Ascending aorta (tissue), 2 donors: Measurements from ENCODE around the gene RHAG. TPM values are rescaled to one million over a fixed set of nuclear protein-coding genes. Genes with fewer than 3 reads are reported as not detected.

Source experiments
- DNase-seq, 2 donors: peaks; one replicate each; pipeline ENCODE4 v3.0.0-alpha.2; 2019; ENCODE audit warnings: low spot score in 2 of 2
- H3K27ac ChIP-seq, 2 donors: fragments of 200-600 bp; sonication (generic); one replicate each; pipeline ENCODE4 v1.5.1; 2016 to 2017; ENCODE audit warnings: mild to moderate bottlenecking in 1 of 2
- H3K27me3 ChIP-seq: fragments of 200-600 bp; sonication (generic); one replicate; pipeline ENCODE4 v1.5.1; 2017
- H3K36me3 ChIP-seq, 2 donors: fragments of 200-600 bp; sonication (generic); one replicate each; pipeline ENCODE4 v1.5.1; 2016
- H3K4me1 ChIP-seq, 2 donors: fragments of 200-600 bp; sonication (generic); one replicate each; pipeline ENCODE4 v1.5.1; 2016 to 2017; ENCODE audit warnings: mild to moderate bottlenecking in 1 of 2
- H3K4me3 ChIP-seq, 2 donors: fragments of 200-600 bp; sonication (generic); one replicate each; pipeline ENCODE4 v1.5.1; 2016 to 2017; ENCODE audit warnings: mild to moderate bottlenecking in 1 of 2
- H3K9me3 ChIP-seq, 2 donors: fragments of 200-600 bp; sonication (generic); one replicate each; pipeline ENCODE4 v1.5.1; 2016
- CTCF ChIP-seq, 3 experiments: fragments of 200-600 bp in 2 of 3; fragments of 450-650 bp in 1 of 3; sonication (generic) in 2 of 3; IDR thresholded peaks; one replicate each; pipeline ENCODE4 v1.5.1; 2016 to 2019; ENCODE audit warnings: antibody characterized with exemption in 3 of 3, mild to moderate bottlenecking in 1 of 3, moderate library complexity in 1 of 3
- intact Hi-C: fragments of 100-400 bp; cut with DNase I; formaldehyde crosslinking; loops from one replicate; pipeline ENCODE4 v1.15.1; 2023
- total RNA-seq: library from RNA; depleted of rRNA; stranded (reverse); fragments of >200 nt; gene quantifications from one replicate; pipeline ENCODE4 v1.1.0, GENCODE V29; 2016

RHAG gene
- total RNA-seq, 1 donor from 2014 or later: not detected

- H3K4me3 ChIP-seq: no peak overlapping the region
- no peaks in the 10 kb centered on the region for H3K4me1 ChIP-seq
- H3K9me3 ChIP-seq: no peaks in the 10 kb centered on the region
- no peak for DNase-seq
- no peak for TF ChIP-seq CTCF (IDR thresholded peaks at IDR 0.05)
- no peaks in the 10 kb centered on the region for H3K36me3 ChIP-seq
- no peak overlapping the region for H3K27ac ChIP-seq
- intact Hi-C loops: no loop called here
- no peaks in the 10 kb centered on the region for H3K27me3 ChIP-seq
These were observed 16.8 kb upstream of the RHAG start for GRCh38 chr6:49653438-49653837.

GRCh38 chr6:49651239-49651638, 14.6 kb upstream of the RHAG start:
- DNase-seq: no peak
- intact Hi-C loops: no loop called here

GRCh38 chr6:49649988-49650387, 13.3 kb upstream of the RHAG start:
- H3K4me3 ChIP-seq: no peak overlapping the region
- intact Hi-C loops: no loop called here
- H3K9me3 ChIP-seq: no peaks in the 10 kb centered on the region
- H3K4me1 ChIP-seq: no peaks in the 10 kb centered on the region
- DNase-seq: no peak
- H3K36me3 ChIP-seq: no peaks in the 10 kb centered on the region
- no peak overlapping the region for H3K27ac ChIP-seq
- no peak for TF ChIP-seq CTCF (IDR thresholded peaks at IDR 0.05)
- H3K27me3 ChIP-seq: no peaks in the 10 kb centered on the region

More at GRCh38 chr6:49651239-49651638, 14.6 kb upstream of the RHAG start:
- Histone ChIP-seq H3K9me3 (no peaks in the 10 kb centered on the region), H3K27ac (no peak overlapping the region), H3K4me1 (no peaks in the 10 kb centered on the region), H3K4me3 (no peak overlapping the region), H3K27me3 (no peaks in the 10 kb centered on the region), H3K36me3 (no peaks in the 10 kb centered on the region)
- no peak for TF ChIP-seq CTCF (IDR thresholded peaks at IDR 0.05)

- Histone ChIP-seq H3K9me3 (no peaks in the 10 kb centered on the region), H3K36me3 (no peaks in the 10 kb centered on the region), H3K27me3 (no peaks in the 10 kb centered on the region), H3K27ac (no peak overlapping the region), H3K4me3 (no peak overlapping the region), H3K4me1 (no peaks in the 10 kb centered on the region)
- TF ChIP-seq CTCF (IDR thresholded peaks at IDR 0.05): no peak
- no peak for DNase-seq
- intact Hi-C loops: no loop called here
These were observed 11.4 kb upstream of the RHAG start for GRCh38 chr6:49648036-49648435.

- intact Hi-C loops: no loop called here
- H3K27ac ChIP-seq: no peak overlapping the region
- no peaks in the 10 kb centered on the region for H3K4me1 ChIP-seq
- no peaks in the 10 kb centered on the region for H3K36me3 ChIP-seq
- H3K4me3 ChIP-seq: no peak overlapping the region
- no peak for DNase-seq
- H3K27me3 ChIP-seq: no peaks in the 10 kb centered on the region
- TF ChIP-seq CTCF (IDR thresholded peaks at IDR 0.05): no peak
- no peaks in the 10 kb centered on the region for H3K9me3 ChIP-seq
These were observed 10.8 kb upstream of the RHAG start for GRCh38 chr6:49647476-49647875.

- Histone ChIP-seq H3K9me3 (no peaks in the 10 kb centered on the region), H3K27ac (no peak overlapping the region), H3K4me3 (no peak overlapping the region), H3K27me3 (no peaks in the 10 kb centered on the region), H3K4me1 (no peaks in the 10 kb centered on the region), H3K36me3 (no peaks in the 10 kb centered on the region)
- no peak for TF ChIP-seq CTCF (IDR thresholded peaks at IDR 0.05)
- intact Hi-C loops: no loop called here
- DNase-seq: no peak
These were observed 10.3 kb upstream of the RHAG start for GRCh38 chr6:49646942-49647341.
